ENCODE measurements around the gene THAP8.

DNA sequence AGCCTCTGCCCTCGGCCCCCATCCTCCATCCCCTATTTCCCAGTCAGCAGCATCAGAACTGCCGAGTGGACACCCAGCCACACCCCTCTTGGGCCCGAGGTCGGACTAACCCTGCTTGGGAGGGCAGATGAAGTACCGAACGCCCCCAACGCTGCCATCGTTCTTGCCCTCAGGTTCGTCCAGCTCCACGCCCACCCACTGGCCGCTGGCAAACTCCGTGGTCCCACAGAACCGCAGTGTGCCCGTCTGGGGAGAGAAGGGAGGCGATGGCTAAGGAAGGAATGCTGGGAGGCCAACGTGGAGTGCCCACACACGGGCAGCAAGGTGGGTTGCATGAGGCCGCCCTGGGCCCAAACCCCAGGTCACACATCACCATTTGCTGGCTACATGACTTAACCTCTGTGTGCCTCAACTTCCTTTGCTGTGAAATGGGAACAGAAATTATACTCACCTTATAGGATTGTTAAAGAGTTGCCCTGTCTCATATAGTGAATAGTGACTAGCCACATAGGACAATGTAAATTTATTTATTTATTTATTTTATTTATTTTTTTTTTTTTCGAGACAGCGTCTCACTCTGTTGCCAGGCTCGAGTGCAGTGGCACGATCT lies 34.9 kb downstream of the THAP8 start:
- TF ChIP-seq, protein P1, sequence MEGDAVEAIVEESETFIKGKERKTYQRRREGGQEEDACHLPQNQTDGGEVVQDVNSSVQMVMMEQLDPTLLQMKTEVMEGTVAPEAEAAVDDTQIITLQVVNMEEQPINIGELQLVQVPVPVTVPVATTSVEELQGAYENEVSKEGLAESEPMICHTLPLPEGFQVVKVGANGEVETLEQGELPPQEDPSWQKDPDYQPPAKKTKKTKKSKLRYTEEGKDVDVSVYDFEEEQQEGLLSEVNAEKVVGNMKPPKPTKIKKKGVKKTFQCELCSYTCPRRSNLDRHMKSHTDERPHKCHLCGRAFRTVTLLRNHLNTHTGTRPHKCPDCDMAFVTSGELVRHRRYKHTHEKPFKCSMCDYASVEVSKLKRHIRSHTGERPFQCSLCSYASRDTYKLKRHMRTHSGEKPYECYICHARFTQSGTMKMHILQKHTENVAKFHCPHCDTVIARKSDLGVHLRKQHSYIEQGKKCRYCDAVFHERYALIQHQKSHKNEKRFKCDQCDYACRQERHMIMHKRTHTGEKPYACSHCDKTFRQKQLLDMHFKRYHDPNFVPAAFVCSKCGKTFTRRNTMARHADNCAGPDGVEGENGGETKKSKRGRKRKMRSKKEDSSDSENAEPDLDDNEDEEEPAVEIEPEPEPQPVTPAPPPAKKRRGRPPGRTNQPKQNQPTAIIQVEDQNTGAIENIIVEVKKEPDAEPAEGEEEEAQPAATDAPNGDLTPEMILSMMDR (IDR thresholded peaks at IDR 0.05; ENCODE audit: insufficient read depth, low read length, poor library complexity, severe bottlenecking) = no peak
- TF ChIP-seq EZH2phosphoT487 (conservative IDR thresholded peaks at IDR 0.05; ENCODE audit: low read length) = no peak

All from SU-DHL-6 (cell line).